NCI-H2081 (cell line): Measurements from ENCODE around the gene TBC1D4.
"Not testable (repeated sequence)": the region's sequence is repeated elsewhere in the genome, so short reads cannot be mapped to it uniquely, and the experiment has no call there.

Source experiments
- DNase-seq, 2 experiments: peaks; one replicate each; lab custom pipeline; 2025; lab: John Stamatoyannopoulos, UW

TBC1D4 gene

DNA sequence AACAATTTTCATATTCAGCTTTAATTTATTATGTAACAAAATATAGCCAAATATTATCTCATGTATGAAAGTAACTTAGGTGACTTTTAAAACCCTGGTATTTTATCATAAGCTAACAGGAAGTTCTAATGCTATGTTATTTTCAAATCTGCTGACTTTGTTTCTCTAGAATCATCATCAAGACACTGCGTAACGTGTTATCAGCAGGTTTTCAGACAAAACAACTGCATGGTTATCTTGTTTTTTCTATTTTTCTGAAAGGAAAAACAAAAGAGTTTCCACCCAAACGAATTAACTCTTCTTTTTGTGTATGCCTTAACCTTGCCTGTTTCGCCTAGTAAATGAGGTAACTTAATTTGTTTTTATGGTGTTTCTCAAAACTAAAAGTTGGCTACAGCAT lies 156.3 kb downstream of the TBC1D4 start:
- no peak for DNase-seq

DNA sequence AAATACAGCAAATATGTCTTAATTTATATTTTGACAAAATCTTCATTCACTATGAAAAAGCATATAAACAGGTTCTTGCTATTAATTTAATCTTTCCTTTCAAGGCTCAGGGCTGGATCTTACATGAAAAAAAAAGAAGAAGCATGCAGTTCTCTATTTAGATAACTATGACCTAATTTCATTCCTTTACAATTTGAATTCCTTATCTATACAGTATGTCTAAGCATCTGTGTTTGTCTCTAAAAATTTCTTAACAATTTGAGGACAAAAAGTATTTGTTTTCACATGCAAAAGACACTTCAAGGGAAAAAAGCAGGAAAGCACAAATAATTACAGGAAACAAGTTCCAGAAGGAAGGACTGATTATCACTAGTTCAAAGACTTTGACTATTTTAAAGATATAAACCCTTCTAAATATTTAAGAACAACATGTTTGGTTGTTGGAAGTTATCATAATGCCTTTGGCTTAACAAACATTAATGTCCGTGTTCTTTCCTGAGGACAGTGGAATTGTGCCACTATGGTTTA lies 157.5 kb downstream of the TBC1D4 start:
- DNase-seq = no peak

DNA sequence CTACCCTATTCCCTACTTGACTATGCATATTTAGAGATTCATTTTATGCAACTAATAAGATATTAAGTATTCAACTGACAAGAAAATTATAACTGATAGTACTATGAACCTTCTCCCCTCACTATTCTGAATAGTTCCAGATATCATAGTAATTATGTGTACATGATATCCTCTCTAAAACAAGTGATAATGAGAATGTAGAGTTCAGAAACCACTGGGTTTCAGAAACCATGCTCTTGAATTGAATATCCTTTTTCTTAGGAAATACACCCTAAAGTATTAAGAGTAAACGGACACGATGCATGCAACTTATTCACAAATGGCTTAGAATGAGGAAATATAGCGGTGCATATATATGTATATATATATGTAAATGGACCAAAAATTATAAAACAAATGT lies 160.9 kb downstream of the TBC1D4 start:
- no peak for DNase-seq

DNA sequence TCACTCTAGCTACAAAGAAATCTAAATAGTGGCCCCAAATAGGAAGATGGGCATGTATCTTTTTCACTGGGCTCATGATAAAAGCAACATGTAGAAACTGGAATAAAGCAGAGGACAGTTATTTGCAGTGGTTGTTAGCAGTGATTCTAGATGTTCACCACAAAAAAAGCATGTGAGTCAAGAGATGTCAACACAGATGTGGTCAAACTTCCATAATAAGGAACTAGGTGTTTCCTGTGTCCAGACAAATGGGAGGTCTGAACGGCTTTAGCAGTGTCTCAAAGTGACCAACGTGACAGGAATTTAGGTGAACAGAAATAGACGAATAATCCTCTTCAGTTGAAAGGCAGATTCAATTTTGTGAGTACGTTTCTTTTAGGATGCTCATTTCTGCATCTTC lies 162.7 kb downstream of the TBC1D4 start:
- no peak for DNase-seq

DNA sequence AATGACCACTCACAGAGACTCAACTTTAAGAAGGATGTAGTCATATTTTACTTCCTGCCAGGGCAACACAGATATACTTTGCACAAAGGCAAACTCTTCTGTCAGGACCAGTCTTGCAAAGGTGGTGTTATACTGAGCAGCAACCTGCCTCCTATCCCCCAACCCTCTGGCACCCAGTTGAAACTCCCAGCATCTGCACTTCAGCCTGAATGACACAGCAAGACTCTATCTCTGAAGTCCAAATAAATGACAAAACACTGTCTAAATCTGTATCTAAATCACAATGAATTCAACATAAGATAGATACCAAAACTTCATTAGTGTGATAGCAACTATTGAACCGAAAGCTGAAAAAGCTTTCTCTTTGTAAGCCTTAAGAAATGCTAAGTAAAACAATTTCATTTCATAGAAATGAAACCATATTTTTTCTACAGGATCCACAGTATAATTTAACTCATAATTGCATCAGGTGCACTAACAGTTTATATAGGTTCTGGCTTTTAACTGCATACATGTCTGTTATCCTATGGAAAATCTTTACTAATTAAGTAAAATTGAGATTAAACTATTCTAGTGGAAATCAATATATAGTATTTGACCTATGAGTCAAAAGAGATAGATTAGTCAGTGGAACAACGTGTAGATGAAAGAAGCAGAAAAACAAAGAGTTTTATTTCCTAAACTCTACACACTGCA lies 163.7 kb downstream of the TBC1D4 start:
- DNase-seq = no peak

DNA sequence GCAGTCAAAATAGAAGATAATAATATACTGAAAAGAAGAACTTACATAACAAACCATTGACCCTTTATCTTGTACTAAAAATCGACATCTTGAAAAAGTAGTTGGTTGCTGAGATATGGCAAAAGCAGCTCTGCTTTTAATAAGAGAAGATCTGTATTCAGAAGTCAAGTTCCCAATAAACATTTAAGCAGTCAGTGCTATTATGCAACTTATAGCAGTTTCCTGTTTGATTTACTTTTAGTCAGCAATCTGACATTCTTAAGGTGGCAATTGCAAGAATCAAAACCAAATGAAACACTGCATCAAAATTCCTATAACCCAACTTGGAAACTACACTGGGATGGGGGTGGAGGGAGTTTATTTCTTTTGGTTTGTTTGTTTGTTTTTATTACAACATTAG lies 165.5 kb downstream of the TBC1D4 start:
- no peak for DNase-seq

DNA sequence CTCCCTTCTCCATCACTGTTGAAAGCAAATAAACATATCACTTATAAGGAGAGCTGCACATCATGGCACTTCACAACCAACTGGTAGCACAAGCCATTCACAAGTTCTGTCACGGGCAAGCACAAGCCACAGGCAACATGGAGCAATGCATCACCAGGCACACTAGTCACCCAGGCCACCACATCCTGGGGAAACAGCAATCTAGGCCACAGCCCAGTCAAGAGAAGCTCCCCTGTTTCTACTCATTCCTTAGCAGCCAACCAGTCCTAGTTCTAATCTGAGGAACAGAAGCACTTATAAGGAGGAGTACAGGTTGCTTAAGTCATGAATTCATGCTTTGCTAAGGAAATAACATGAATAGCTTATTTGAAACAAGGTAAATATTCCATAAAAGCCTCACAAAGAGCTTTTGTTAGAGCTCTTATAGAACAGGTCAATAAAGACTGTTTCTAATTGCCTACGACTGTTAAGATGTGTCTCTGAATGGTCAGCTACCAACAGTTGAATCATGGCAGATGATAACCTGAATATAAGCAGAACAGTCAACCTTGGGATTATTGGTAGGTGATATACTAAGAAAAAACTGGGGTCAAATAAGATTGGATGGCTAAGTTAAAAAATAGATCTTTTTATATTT lies 169.0 kb downstream of the TBC1D4 start:
- DNase-seq = peak in 1 of 2 experiments; percentile 1

DNA sequence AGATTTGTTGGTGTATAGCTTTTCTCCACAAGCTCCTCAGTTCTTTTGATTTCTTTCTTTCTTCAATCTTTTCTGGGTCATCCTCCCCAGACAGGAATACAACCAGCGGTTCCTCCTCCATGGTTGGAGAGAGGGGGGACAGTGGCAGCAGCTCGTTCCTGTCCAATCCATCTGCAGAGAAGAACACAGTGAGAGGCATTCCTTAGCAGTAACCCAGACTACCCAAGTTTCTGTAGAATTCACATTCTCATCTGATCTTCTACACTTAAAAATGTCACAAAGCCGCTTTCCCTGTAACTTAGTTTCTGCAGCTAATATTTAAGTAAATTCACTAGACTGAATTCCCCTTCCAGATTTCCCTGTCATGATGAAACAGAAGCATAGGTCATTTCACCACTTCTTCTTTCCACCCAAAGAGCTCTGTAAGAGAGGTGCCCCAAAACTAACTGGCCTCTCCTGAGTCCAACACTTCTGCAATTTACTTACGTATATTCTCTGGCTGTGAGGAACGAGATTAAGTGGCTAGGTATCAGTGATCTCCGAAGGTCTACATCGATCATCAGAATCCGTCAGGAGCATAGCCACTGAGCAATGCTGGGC lies 171.9 kb downstream of the TBC1D4 start:
- no peak for DNase-seq

DNA sequence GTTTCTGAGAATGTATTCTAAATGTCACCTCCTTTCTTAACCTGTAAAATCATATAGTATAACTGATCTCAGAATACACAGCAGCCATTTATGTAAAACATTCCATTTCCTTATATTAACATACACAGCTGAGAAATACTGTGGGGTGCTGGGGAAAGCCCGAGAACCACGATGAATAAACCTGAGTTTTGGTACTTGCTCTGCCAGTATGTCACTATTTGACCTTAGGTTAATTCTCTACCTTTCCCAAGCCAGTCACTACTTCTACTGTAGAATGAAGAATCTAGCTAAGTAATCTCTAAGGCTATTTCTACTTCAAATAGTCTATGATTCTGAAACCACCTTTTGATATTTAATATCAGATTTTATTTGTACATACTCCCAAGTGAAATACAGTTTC lies 173.7 kb downstream of the TBC1D4 start:
- no peak for DNase-seq

DNA sequence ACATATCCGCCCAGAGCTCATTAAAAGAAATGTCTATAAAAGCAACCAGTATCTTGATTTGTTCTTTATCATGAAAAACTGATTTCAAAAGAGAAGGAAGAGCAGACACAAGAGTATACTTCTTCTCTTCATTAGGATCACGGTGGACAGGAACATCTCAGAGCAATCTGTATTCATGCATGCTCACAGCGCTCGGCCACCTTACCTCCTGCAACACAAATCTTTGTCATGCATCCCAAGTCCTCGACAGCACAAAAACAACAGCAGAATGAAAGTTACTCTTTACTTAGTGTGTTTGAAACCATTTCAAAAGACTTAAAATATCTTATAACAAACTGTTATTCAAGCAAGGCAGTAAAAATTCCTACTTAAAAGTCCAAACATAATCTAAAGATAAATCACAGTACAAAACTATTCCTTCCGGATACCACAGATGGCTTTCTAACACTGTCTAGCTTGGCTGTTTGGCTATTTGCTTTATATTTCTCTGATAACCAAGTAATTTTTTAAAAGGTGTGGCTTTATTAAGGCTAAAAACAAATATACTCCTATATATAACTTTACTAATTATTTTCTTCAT lies 174.5 kb downstream of the TBC1D4 start:
- DNase-seq = no peak

DNA sequence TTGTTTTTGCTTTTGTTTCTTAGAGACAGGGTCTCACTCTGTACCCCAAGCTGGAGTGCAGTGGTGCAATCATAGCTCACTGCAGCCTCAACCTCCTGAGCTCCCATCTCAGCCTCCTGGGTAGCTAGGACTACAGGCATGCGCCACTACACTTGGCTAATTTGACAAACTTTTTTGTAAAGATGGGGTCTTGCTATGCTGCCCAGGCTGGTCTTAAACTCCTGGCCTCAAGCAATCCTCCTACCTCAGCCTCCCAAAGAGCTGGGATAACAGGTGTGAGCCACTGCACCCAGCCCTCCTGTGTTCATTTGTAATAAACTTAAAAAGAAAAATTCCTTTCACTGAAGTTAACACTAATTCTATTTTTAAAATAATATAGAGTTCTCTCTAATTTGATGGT lies 175.0 kb downstream of the TBC1D4 start:
- not testable (repeated sequence) for DNase-seq

DNA sequence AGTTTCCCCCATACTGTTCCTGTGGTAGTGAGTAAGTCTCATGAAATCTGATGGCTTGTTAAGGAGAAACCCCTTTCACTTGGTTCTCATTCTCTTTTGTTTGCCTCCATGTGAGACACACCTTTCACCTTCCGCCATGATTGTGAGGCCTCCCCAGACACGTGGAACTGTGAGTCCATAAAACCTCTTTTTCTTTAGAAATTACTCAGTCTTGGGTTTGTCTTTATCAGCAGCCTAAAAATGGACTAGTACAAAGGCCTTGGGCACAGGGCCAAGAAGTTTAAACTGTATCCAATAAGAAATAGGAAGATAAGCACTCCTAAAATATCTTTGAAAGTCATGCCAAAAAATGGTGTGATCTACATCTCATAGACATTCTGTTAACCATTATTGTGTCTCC lies 176.9 kb downstream of the TBC1D4 start:
- DNase-seq = no peak

DNA sequence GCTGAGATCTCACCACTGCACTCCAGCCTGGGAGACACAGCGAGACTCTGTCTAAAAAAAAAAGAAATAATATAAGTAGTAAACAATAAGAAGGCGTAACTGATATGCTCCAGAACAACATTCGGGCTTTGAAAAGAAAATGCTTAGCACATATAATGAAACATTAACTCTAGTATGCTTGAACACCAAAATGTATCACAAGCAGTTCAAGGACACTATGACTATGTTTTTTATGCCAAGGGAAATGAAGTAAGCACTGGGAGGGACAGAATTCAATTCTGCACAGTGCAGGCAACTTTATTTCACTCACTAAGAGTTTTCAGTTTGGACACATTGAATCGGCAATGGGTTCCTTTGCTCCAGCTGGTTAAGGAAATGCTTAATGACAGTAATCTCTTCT lies 178.7 kb downstream of the TBC1D4 start:
- no peak for DNase-seq

DNA sequence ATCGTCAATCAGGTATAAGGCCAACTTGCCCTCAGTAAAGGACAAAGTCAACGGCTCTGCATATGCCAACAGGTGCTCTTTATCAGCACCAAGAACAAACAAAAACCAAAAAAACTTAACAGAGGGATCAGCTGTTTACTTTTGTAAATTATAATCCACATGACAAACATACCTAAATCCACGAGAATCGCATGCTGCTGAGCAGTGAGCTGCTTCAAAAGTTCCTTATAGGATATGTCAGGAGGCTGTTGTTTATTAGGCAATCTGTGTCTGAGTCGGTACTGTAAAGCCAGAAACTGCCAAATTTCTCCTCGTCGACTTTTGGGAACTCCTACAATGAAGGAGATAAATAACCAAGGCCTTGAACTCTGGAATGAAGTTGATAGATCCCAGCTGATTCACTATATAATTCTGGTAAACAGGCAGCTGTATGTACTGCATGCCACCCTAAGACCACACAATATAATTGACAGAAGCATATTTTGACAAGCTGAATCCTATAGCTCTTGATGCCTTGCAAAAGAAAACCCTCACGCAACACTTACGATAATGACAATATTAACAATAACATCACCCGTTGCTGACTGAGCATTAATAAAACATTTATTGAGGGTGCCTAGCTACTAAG lies 179.8 kb downstream of the TBC1D4 start:
- no peak for DNase-seq

DNA sequence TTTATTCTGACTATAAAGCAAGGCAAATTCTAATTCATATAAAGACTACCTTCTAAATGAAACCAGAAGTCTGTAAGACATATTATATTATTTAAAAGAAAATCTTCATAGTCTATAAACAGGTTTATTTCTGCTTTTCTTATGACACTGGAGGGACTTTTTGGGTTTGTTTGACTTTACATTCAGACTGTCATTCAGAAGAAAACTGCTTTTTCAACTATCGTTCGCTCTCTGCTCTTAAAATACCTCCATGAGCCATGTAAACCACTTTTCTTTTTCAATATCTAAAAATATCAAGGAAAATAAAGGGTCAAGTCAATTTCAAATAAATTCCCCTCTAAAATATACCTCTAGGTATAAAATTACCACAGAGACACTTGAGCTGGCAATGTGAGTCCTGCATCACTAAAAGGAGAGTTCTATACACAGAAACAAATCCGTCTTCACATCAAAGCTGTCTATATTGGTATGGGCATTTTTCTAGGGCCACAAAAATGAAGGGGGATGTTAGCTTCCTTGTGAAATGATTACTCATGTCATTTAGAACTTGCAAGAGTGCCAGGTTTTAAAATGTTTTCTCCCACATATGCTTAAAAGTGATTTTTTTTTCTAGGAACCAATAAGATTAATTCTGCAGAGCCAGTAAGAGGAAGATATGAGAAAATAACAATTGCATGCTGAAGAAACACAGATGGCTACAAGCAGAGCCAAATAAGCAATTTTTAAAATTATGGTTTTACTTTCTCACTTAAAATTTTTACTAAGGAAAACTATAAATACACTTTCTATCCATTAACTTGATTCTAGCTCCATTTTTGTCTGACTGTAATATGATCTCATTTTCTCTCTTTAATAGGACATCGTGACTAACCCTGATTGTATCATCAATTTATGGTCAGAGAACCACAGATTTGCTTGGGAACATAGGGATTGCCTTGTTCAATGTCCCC lies 181.8 kb downstream of the TBC1D4 start:
- DNase-seq = no peak

DNA sequence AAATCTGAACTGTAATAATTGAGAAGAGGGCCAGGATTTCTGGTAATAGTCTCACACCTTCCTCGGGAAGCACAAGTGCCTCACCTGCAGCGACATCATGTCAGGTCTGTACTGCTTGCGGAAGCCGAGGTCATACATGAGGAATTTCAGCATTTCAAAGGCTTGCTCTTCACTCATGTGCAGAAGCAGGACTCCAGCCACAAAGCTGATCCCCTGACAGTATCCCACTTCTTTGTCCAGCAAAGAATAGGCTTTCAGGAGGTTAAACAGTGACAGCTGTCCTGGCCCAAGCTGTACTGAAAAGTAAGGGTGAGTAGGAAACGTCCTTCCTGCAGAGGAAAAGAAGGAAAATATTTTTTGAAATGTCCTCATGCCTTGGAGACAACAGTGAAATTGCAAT lies 182.7 kb downstream of the TBC1D4 start:
- DNase-seq = no peak

DNA sequence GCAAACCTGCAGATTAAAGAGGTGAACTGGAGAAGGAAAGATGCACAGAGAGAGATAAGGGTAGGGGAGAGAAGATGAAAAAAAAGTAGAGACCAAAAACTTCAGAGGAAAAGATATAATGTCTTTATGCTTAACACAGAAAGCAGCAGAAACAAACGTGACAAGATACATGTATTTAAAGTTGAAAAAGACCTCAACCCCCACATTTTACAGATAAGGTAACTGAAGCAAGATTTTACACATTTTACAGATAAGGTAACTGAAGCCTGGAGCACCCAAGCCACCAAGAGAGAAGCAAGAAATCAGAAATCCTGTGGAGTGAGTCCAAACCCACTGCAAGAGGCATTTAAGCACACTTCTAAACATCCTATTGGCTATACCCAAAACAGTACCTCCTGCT lies 185.3 kb downstream of the TBC1D4 start:
- no peak for DNase-seq

DNA sequence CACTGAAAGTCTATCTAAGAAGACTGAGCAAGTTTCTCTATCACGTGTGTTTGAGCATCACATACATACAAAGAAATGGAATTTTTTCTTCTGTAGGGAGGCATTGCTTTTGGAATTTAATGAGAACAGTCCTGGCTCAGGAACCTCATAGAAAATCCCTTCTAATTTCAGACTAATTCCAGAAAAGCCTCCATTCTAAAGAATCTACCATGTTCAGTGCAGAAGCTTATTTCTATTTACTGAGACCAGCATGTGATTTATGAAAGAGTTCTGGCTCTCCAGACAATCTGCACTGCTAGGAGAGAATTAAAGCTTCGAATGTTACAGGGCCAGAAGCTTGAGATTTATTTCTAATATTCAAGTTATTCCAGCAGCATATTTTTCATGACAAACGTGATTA lies 186.8 kb downstream of the TBC1D4 start:
- no peak for DNase-seq

DNA sequence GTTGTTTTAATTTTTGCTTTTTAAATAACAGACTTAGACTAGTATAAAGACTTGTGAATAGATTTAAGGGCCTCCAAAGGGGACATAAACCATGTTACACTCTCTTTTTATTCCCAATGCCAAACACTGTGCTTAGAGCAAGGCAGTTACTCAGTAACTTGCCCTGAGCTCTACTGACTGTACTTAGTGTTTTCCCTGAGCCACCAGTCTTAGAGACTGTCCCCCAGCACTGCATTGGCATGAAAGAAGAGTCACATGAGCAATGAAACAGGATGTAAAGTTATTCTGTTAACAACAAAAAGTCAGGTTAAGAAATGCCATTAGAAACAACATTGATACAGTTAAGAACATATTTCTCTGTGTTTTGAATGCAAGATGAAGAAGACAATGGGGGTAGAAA lies 187.9 kb downstream of the TBC1D4 start:
- DNase-seq = no peak

DNA sequence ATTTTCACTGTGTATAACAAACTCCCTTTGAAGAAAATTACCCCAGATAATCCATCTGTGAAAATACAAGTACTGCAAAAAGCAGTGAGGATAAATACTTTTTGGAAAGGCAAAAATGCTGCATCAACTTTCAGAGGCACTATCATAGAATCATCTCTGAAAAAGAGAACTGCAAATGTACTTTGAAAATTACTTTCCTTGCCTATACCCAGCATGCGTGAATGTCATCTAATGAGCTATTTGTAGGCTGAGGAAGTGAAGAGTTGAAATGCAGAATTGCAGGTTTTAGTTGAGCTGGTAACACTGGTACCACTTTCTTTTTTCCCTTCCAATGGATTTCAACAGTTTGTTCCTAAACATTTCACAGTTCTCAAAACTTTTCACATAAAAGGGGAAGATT lies 196.7 kb downstream of the TBC1D4 start:
- DNase-seq = no peak

DNA sequence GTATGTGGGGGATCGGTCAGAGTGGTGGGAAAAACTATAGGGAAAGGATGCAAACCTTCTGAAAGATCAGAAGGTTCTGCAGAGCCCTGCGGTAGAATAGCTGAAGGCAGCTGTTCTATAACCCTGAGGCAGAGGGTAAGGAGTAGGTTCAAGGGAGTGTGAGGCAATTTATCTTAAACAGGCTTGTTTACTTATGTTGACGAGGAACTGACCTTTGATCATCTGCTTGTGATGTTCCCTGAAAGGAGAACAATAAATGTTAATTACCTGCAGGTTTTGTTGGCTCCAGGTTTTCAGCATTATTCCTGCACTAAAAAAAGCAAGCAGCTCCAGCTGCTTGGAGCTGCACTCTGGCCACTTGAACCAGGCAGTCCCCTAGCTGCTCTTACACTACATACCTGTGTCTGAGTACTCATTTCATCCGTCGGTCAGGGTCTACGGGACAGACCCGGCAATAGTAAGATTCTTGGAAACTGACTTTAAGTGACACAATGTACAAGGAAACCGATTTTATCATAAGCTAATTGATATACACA lies 202.1 kb downstream of the TBC1D4 start:
- DNase-seq = no peak
